DOHH2 (cell line): ENCODE results near the gene SETDB1.

Experiments
- H3F3A ChIP-seq: fragments of 200-600 bp; sonication (generic), shearing (Covaris generic); 2 replicates; pipeline ENCODE4 v1.6.0; 2016; ENCODE audit warnings: antibody characterized with exemption, mild to moderate bottlenecking; ENCODE audit not compliant: control insufficient read depth, insufficient read depth
- H3K27ac ChIP-seq: fragments of 200-600 bp; sonication (generic); 2 replicates; pipeline ENCODE4 v1.5.1; 2014; ENCODE audit warnings: low read depth, mild to moderate bottlenecking, low read length, moderate library complexity
- H3K27me3 ChIP-seq: fragments of 200-600 bp; sonication (generic); 2 replicates; pipeline ENCODE4 v1.6.1; 2014; ENCODE audit warnings: mild to moderate bottlenecking, low read length, mixed read lengths; ENCODE audit not compliant: control insufficient read depth
- H3K36me3 ChIP-seq: fragments of 200-600 bp; sonication (generic); 2 replicates; pipeline ENCODE4 v1.6.1; 2014; ENCODE audit warnings: mild to moderate bottlenecking, low read length, moderate library complexity, mixed read lengths; ENCODE audit not compliant: control insufficient read depth
- H3K4me1 ChIP-seq: fragments of 200-600 bp; sonication (generic); 2 replicates; pipeline ENCODE4 v1.6.1; 2014; ENCODE audit warnings: mild to moderate bottlenecking, low read length, mixed read lengths; ENCODE audit not compliant: control insufficient read depth
- H3K4me2 ChIP-seq: fragments of 200-600 bp; sonication (generic); 2 replicates; pipeline ENCODE4 v1.6.0; 2014; ENCODE audit warnings: mild to moderate bottlenecking, low read length, moderate library complexity
- H3K4me3 ChIP-seq: fragments of 200-600 bp; sonication (generic); 2 replicates; pipeline ENCODE4 v1.5.1; 2014; ENCODE audit warnings: mild to moderate bottlenecking, low read length, mixed read lengths
- H3K79me2 ChIP-seq: fragments of 200-600 bp; sonication (generic); 2 replicates; pipeline ENCODE4 v1.6.1; 2014; ENCODE audit warnings: mild to moderate bottlenecking, low read length, mixed read lengths; ENCODE audit not compliant: control insufficient read depth
- H3K9me2 ChIP-seq: fragments of 200-600 bp; sonication (generic); replicated peaks from 2 replicates; pipeline ENCODE4 v1.6.1; 2014; ENCODE audit warnings: mild to moderate bottlenecking, low read length, mixed read lengths; ENCODE audit not compliant: control insufficient read depth
- H3K9me3 ChIP-seq: fragments of 200-600 bp; sonication (generic); 2 replicates; pipeline ENCODE4 v1.6.1; 2014; ENCODE audit warnings: antibody characterized with exemption, low read length, mixed read lengths; ENCODE audit not compliant: control insufficient read depth, insufficient read depth
- H4K20me1 ChIP-seq: fragments of 200-600 bp; sonication (generic); 2 replicates; pipeline ENCODE4 v1.6.0; 2014; ENCODE audit warnings: low read depth, mild to moderate bottlenecking, antibody characterized with exemption, low read length, moderate library complexity; ENCODE audit not compliant: control insufficient read depth, insufficient read depth
- EZH2phosphoT487 ChIP-seq: fragments of 200-600 bp; sonication (generic); IDR thresholded peaks from 2 replicates; pipeline ENCODE4 v1.6.1; 2017; ENCODE audit warnings: borderline replicate concordance, mild to moderate bottlenecking, antibody characterized with exemption, low read length, moderate library complexity, mixed read lengths
- TF ChIP-seq, protein P1 (sequence below): fragments of 200-600 bp; sonication (generic); IDR thresholded peaks from one replicate; pipeline ENCODE4 v1.5.1; 2014; ENCODE audit warnings: antibody characterized with exemption, mild to moderate bottlenecking, low read depth, low read length; ENCODE audit not compliant: poor library complexity, severe bottlenecking

SETDB1 gene

DNA sequence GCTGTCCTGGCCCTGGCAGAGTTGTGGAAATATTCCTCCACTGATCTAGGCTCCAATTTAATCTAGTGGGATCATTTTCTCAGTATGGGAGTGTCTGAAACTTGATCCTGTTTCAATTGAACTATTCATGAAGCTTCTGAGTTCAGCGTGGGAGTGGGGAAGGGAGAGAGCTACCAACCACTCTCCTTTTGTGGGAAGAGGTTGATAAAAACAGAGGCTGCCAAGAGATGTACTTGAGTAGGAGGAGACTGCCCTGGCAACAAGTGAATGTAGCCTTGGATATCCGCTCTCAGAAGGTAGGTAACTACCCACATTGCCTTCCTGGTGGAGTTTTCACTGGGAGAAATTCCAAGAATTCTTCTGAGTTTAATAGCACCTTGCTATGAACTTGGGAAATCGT lies 39.1 kb upstream of the SETDB1 start, which contains the start of gene CTXND2:
Gene CTXND2 (plus strand): TSS at position 119 of the 400 bp plus-strand sequence. CDS start 25,179 bp downstream, outside the sequence.
- Histone ChIP-seq H3F3A (no peaks in the 10 kb centered on the region), H3K4me1 (peaks cover 11% of the 10 kb centered on the region), H3K27ac (no peak within 1 kb of the TSS), H3K4me2 (no peak within 1 kb of the TSS), H3K4me3 (no peak within 1 kb of the TSS), H3K36me3 (no peaks in the 10 kb centered on the region), H3K79me2 (no peaks in the 10 kb centered on the region), H4K20me1 (no peaks in the 10 kb centered on the region), H3K27me3 (peaks cover 13% of the 10 kb centered on the region), H3K9me2 (no peaks in the 10 kb centered on the region), H3K9me3 (no peaks in the 10 kb centered on the region)
- no peak for TF ChIP-seq EZH2phosphoT487
- TF ChIP-seq, protein P1, sequence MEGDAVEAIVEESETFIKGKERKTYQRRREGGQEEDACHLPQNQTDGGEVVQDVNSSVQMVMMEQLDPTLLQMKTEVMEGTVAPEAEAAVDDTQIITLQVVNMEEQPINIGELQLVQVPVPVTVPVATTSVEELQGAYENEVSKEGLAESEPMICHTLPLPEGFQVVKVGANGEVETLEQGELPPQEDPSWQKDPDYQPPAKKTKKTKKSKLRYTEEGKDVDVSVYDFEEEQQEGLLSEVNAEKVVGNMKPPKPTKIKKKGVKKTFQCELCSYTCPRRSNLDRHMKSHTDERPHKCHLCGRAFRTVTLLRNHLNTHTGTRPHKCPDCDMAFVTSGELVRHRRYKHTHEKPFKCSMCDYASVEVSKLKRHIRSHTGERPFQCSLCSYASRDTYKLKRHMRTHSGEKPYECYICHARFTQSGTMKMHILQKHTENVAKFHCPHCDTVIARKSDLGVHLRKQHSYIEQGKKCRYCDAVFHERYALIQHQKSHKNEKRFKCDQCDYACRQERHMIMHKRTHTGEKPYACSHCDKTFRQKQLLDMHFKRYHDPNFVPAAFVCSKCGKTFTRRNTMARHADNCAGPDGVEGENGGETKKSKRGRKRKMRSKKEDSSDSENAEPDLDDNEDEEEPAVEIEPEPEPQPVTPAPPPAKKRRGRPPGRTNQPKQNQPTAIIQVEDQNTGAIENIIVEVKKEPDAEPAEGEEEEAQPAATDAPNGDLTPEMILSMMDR, result no peak

DNA sequence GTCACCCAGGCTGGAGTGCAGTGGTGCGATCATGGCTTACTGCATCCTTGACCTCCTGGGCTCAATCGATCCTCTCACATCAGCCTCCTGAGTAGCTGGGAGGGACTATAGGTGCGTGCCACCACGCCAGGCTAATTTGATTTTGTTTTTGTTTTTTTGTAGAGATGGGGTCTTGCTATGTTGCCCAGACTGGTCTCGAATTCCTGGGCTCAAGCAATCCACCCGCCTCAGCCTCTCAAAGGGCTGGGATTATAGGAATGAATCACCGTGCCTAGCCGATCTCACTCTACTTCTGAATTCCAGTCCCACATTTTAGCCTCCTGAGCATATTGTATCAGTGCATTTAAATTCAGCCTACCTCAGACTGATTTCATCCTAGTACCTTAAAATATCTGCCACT lies 37.4 kb upstream of the SETDB1 start:
- Histone ChIP-seq H3K27ac (no peak overlapping the region), H3K79me2 (no peaks in the 10 kb centered on the region), H3K9me3 (no peaks in the 10 kb centered on the region), H3K4me1 (peaks cover 11% of the 10 kb centered on the region), H3K4me2 (no peak overlapping the region), H3K36me3 (no peaks in the 10 kb centered on the region), H3K4me3 (no peak overlapping the region), H3F3A (no peaks in the 10 kb centered on the region), H3K9me2 (no peaks in the 10 kb centered on the region), H3K27me3 (peaks cover 8% of the 10 kb centered on the region), H4K20me1 (no peaks in the 10 kb centered on the region)
- TF ChIP-seq, protein P1, result no peak
- TF ChIP-seq EZH2phosphoT487, result no peak

DNA sequence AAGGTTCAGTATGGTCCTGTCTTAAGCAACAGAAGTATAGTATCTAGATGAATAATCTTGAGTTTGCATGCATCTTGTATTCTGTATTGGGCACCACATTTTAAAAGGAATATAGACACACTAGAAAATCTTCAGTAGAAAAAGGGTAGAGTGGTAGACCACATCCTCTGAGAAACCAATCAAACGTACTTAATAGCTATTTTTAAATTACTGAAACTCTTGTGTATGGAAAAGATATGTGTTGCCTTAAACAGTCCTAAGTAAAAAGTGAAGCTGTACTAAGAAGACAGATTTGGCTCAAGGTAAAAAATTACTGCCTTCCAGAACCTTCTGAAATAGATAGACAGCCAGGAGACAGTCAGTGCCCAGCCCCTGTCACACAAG lies 36.1 kb upstream of the SETDB1 start:
- no peaks in the 10 kb centered on the region for H3K9me3 ChIP-seq
- peak overlapping the region; percentile 42 for H3K4me2 ChIP-seq
- 0 out of 2 replicates have a peak, but pooled peaks cover 5% of the 10 kb centered on the region for H3K27me3 ChIP-seq
- H3F3A ChIP-seq, result no peaks in the 10 kb centered on the region
- H3K79me2 ChIP-seq, result no peaks in the 10 kb centered on the region
- H3K36me3 ChIP-seq, result no peaks in the 10 kb centered on the region
- TF ChIP-seq, protein P1, result no peak
- no peak overlapping the region for H3K27ac ChIP-seq
- H4K20me1 ChIP-seq, result no peaks in the 10 kb centered on the region
- H3K9me2 ChIP-seq, result no peaks in the 10 kb centered on the region
- peaks cover 11% of the 10 kb centered on the region for H3K4me1 ChIP-seq
- H3K4me3 ChIP-seq, result no peak overlapping the region
